ENCODE results near the gene SMYD3.

The SMYD3 gene

GRCh38 chr1:246221485-246222255 lies 285.4 kb downstream of the SMYD3 start:
- DNase-seq (ENCODE audit: insufficient read length, low spot score), result no peak
- peak; percentile 21 for FAIRE-seq
- TF ChIP-seq CTCF (IDR thresholded peaks at IDR 0.05; ENCODE audit: insufficient read depth, missing control alignments), result no peak

GRCh38 chr1:246220495-246221065 lies 286.5 kb downstream of the SMYD3 start:
- FAIRE-seq (no peak), DNase-seq (ENCODE audit: insufficient read length, low spot score) (no peak)
- TF ChIP-seq CTCF (IDR thresholded peaks at IDR 0.05; ENCODE audit: insufficient read depth, missing control alignments), result no peak

- DNase-seq (ENCODE audit: insufficient read length, low spot score), result no peak
- no peak for FAIRE-seq
- no peak for TF ChIP-seq CTCF (IDR thresholded peaks at IDR 0.05; ENCODE audit: insufficient read depth, missing control alignments)
Observed at GRCh38 chr1:246219508-246220030, 287.5 kb downstream of the SMYD3 start.

GRCh38 chr1:246218686-246219085 lies 288.4 kb downstream of the SMYD3 start:
- no peak for TF ChIP-seq CTCF (IDR thresholded peaks at IDR 0.05; ENCODE audit: insufficient read depth, missing control alignments)
- FAIRE-seq (no peak), DNase-seq (ENCODE audit: insufficient read length, low spot score) (no peak)

- no peak for DNase-seq (ENCODE audit: insufficient read length, low spot score)
- no peak for TF ChIP-seq CTCF (IDR thresholded peaks at IDR 0.05; ENCODE audit: insufficient read depth, missing control alignments)
- no peak for FAIRE-seq
Observed at GRCh38 chr1:246216906-246217305, 290.2 kb downstream of the SMYD3 start.

GRCh38 chr1:246215510-246215903 lies 291.6 kb downstream of the SMYD3 start:
- FAIRE-seq (no peak), DNase-seq (ENCODE audit: insufficient read length, low spot score) (no peak)
- no peak for TF ChIP-seq CTCF (IDR thresholded peaks at IDR 0.05; ENCODE audit: insufficient read depth, missing control alignments)
